Ovary (tissue), 3 donors: Measurements from ENCODE around the gene ITGAL.

Experiments used
- CTCF ChIP-seq, 3 donors: fragments of 450-650 bp in 2 of 3; fragments of 200-600 bp in 1 of 3; IDR thresholded peaks; one replicate each; pipeline versions ENCODE4 v1.5.1 to v1.8.0; 2016 to 2022; ENCODE audit warnings: antibody characterized with exemption in 3 of 3, mild to moderate bottlenecking in 1 of 3
- EP300 ChIP-seq: sonication (generic); formaldehyde crosslinking; IDR thresholded peaks from one replicate; pipeline ENCODE4 v1.6.1; 2017; ENCODE audit warnings: antibody characterized with exemption
- POLR2A ChIP-seq: fragments of 450-650 bp; IDR thresholded peaks from one replicate; pipeline ENCODE4 v1.6.1; 2017; ENCODE audit warnings: antibody characterized with exemption, mild to moderate bottlenecking, moderate library complexity
- donor health status: DM: no; HTN: no; CAD: no.

GRCh38 chr16:30476991-30477390 lies 4.4 kb downstream of the ITGAL start:
- TF ChIP-seq CTCF (IDR thresholded peaks at IDR 0.05): no peak
- TF ChIP-seq POLR2A: no peak
- TF ChIP-seq EP300: no peak
